ENCODE results near the gene DUS3L. TPM values are rescaled to one million over a fixed set of nuclear protein-coding genes. Genes with fewer than 3 reads are reported as not detected.

The DUS3L gene
- total RNA-seq, 1 donor from 2014 or later: 18.4 TPM

GRCh38 chr19:5809053-5809452 is 18.1 kb upstream of the DUS3L start:
- TF ChIP-seq CTCF (IDR thresholded peaks at IDR 0.05): no peak
- DNase-seq (ENCODE audit: low spot score): no peak
- H3K4me3 Mint-ChIP-seq (ENCODE audit: unreplicated experiment): no peak overlapping the region
- peaks cover 5% of the 10 kb centered on the region for H3K27me3 Mint-ChIP-seq (ENCODE audit: low read depth)
- H3K9me3 Mint-ChIP-seq (ENCODE audit: low read depth): no peaks in the 10 kb centered on the region
- H3K27ac Mint-ChIP-seq (ENCODE audit: unreplicated experiment): no peak overlapping the region
- H3K36me3 Mint-ChIP-seq (ENCODE audit: low read depth): no peaks in the 10 kb centered on the region
- no peaks in the 10 kb centered on the region for H3K4me1 Mint-ChIP-seq (ENCODE audit: low read depth)

DNA sequence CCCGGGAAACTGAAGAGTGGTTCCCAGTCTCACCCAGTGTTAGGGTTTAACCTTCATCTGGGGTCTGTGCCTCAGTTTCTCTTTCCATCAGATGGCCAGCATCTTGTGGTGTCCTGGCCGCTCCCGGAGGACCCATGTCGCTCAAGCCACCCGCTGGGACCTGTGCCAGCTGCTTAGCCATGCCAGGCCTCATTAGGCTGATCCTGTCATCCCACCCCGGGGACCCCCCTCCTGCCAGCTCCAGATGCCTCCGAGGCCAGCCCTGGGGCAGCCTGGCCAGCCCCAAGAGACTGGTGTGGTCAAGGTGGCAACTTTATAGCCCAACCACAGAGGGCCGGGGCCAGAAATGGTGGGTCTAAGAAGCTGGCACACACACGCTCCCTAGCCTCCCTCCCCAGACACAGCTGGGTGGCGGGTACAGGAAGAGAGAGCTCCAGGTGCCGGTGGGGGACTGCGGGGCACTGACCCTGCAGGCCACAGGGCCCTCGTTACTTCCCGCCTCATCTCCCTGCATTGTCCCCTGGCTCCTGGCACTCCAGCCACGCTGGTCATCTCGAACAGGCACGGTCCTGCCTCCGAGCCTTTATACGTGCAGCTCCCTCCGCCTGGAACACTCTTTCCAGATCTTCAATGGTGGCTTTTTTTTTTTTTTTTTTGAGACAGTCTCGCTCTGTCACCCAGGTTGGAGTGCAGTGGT is 17.3 kb upstream of the DUS3L start:
- no peaks in the 10 kb centered on the region for H3K36me3 Mint-ChIP-seq (ENCODE audit: low read depth)
- DNase-seq (ENCODE audit: low spot score): no peak
- no peak overlapping the region for H3K27ac Mint-ChIP-seq (ENCODE audit: unreplicated experiment)
- TF ChIP-seq CTCF (IDR thresholded peaks at IDR 0.05): no peak
- H3K9me3 Mint-ChIP-seq (ENCODE audit: low read depth): no peaks in the 10 kb centered on the region
- H3K27me3 Mint-ChIP-seq (ENCODE audit: low read depth): peaks cover 5% of the 10 kb centered on the region
- no peak overlapping the region for H3K4me3 Mint-ChIP-seq (ENCODE audit: unreplicated experiment)
- H3K4me1 Mint-ChIP-seq (ENCODE audit: low read depth): peaks cover 5% of the 10 kb centered on the region

DNA sequence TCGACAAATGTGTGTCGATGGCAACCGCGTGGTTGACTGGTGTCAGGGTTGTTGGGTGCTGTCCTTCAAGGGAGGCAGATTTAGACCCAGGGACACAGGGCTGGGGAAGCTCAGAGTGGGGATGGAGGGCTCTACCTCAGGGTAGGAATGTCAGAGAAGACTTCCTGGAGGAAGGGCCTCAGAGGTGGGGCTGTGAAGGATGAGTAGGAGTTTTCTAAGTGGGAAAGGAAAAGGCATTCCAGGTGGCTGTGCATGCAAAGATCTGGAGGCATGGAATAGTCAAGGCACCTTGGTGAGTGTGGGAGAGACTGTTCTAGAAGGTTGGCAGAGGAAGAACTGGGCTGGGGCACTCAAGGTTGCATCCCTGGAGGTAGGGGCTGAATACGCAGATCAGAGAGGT is 15.9 kb upstream of the DUS3L start:
- H3K27me3 Mint-ChIP-seq (ENCODE audit: low read depth): peaks cover 7% of the 10 kb centered on the region
- H3K27ac Mint-ChIP-seq (ENCODE audit: unreplicated experiment): no peak overlapping the region
- no peak for DNase-seq (ENCODE audit: low spot score)
- no peaks in the 10 kb centered on the region for H3K9me3 Mint-ChIP-seq (ENCODE audit: low read depth)
- H3K4me3 Mint-ChIP-seq (ENCODE audit: unreplicated experiment): no peak overlapping the region
- no peak for TF ChIP-seq CTCF (IDR thresholded peaks at IDR 0.05)
- no peaks in the 10 kb centered on the region for H3K36me3 Mint-ChIP-seq (ENCODE audit: low read depth)
- H3K4me1 Mint-ChIP-seq (ENCODE audit: low read depth): peaks cover 7% of the 10 kb centered on the region

- Mint-ChIP-seq H3K27ac (ENCODE audit: unreplicated experiment) (no peak overlapping the region), H3K4me1 (ENCODE audit: low read depth) (peaks cover 9% of the 10 kb centered on the region), H3K36me3 (ENCODE audit: low read depth) (no peaks in the 10 kb centered on the region), H3K27me3 (ENCODE audit: low read depth) (peaks cover 9% of the 10 kb centered on the region), H3K4me3 (ENCODE audit: unreplicated experiment) (no peak overlapping the region), H3K9me3 (ENCODE audit: low read depth) (no peaks in the 10 kb centered on the region)
- no peak for DNase-seq (ENCODE audit: low spot score)
- TF ChIP-seq CTCF (IDR thresholded peaks at IDR 0.05): peak; percentile 56
Observed at GRCh38 chr19:5806133-5806489, 15.1 kb upstream of the DUS3L start.

DNA sequence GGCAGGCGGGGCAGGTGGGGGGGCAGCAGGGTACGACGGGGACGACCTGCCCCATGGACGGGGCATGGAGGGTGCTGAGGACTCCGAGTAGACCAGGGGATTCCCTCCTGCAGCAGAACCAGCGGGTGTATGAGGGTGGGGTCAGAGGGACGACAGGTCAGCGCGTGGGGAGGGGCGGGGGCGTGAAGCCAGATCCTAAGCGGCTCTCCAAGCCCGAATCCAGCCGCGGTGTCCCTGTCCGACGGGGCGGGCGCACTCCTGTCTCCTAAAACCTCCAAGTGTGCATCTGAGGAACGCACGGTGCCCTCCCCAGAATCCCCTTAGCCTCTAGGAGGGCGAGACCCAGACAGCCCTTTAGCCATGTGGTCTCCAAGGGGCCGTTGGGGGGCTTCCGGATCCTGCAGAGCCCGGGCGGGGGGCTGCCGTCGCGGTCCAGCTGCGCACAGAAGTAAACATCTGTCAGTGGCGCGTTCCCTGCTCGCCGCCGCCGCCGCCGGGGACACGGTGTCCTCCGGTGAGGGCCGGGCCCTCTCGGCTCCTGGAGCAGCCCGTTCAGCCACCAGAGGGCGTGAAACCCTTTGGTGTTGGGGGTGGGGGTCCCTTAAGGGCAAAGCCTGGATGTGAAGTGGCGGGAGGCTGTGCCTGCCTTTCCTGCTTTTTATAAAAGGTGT is 14.6 kb upstream of the DUS3L start:
- H3K4me3 Mint-ChIP-seq (ENCODE audit: unreplicated experiment): peak overlapping the region; percentile 36
- peaks cover 9% of the 10 kb centered on the region for H3K27me3 Mint-ChIP-seq (ENCODE audit: low read depth)
- peak; percentile 91 for DNase-seq (ENCODE audit: low spot score)
- peaks cover 9% of the 10 kb centered on the region for H3K4me1 Mint-ChIP-seq (ENCODE audit: low read depth)
- no peak overlapping the region for H3K27ac Mint-ChIP-seq (ENCODE audit: unreplicated experiment)
- no peaks in the 10 kb centered on the region for H3K36me3 Mint-ChIP-seq (ENCODE audit: low read depth)
- no peaks in the 10 kb centered on the region for H3K9me3 Mint-ChIP-seq (ENCODE audit: low read depth)
- TF ChIP-seq CTCF (IDR thresholded peaks at IDR 0.05): peak; percentile 88

Measured in chondrocyte (in vitro differentiated cells).